A673 (cell line): ENCODE data around the gene RPN1.

Experiments used
- EZH2 ChIP-seq: fragments of 200-600 bp; sonication (generic); IDR thresholded peaks from 2 replicates; pipeline ENCODE4 v1.6.1; 2017; ENCODE audit warnings: borderline replicate concordance, low read depth, mild to moderate bottlenecking, mixed read lengths, antibody characterized with exemption, low read length; ENCODE audit not compliant: poor library complexity, severe bottlenecking
- TF ChIP-seq, protein P1 (sequence below): fragments of 300-800, 200-600 bp; sonication (generic); conservative IDR thresholded peaks from 2 replicates; pipeline ENCODE4 v1.5.1; 2017; ENCODE audit warnings: low read depth, mild to moderate bottlenecking, antibody characterized with exemption, low read length, moderate library complexity, mixed read lengths

- TF ChIP-seq EZH2: no peak
- TF ChIP-seq, protein P1, sequence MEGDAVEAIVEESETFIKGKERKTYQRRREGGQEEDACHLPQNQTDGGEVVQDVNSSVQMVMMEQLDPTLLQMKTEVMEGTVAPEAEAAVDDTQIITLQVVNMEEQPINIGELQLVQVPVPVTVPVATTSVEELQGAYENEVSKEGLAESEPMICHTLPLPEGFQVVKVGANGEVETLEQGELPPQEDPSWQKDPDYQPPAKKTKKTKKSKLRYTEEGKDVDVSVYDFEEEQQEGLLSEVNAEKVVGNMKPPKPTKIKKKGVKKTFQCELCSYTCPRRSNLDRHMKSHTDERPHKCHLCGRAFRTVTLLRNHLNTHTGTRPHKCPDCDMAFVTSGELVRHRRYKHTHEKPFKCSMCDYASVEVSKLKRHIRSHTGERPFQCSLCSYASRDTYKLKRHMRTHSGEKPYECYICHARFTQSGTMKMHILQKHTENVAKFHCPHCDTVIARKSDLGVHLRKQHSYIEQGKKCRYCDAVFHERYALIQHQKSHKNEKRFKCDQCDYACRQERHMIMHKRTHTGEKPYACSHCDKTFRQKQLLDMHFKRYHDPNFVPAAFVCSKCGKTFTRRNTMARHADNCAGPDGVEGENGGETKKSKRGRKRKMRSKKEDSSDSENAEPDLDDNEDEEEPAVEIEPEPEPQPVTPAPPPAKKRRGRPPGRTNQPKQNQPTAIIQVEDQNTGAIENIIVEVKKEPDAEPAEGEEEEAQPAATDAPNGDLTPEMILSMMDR: no peak
These were observed 33.9 kb downstream of the RPN1 start for GRCh38 chr3:128616516-128617269.
